C4-2B (cell line): ENCODE results near the gene VSIG8.

Experiments
- H3K27ac ChIP-seq: fragments of 450-650 bp; 2 replicates; pipeline ENCODE4 v1.5.1; 2017
- ZFX ChIP-seq: fragments of 450-650 bp; IDR thresholded peaks from 2 replicates; pipeline ENCODE4 v1.6.1; 2017
- TF ChIP-seq, protein P1 (sequence below): fragments of 450-650 bp; conservative IDR thresholded peaks from 2 replicates; pipeline ENCODE4 v1.5.1; 2017; ENCODE audit warnings: mild to moderate bottlenecking

VSIG8 gene

DNA sequence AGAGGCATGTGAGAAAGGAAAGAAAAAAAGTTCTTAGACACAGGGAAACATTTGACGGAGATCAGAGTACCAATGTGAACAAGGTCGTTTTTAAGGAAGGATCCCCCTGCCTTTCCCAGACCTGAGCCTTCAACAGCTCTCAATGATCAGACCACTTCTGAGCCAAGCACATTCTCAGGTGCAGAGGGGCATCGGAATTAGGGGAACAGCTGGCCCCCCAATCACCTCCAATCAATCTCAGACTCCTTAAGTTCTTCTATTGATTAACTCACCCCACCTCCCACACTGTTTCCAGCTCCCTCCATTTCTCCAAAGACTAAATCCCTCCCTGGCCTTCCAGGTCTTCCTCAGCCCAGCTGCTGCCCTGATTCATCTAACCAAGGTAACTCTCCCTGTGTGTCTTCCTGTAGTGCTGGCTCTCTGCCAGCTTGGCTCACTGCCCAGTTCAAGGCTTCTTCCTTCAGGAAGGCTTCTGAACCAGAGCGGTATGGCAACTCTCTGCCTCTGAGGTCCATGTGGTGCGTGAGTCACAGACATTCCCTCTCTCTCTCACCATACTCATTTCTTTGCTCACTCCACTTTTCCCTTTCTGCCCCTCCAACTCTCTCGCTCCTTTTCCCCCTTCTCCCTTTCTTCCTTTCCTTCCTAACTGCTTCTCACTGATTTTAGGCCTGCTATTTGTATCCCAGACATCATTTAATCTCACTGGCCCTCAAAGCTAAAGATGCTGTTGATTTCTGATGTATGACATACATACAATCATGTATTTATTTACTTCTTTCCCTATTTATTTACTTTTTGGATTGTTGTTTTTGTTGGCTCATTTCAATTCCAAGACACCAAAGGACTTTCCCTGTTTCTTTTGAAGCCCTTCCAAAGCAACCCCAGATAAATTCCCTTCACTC, 19.4 kb upstream of the VSIG8 start:
- TF ChIP-seq ZFX: no peak
- TF ChIP-seq, protein P1, sequence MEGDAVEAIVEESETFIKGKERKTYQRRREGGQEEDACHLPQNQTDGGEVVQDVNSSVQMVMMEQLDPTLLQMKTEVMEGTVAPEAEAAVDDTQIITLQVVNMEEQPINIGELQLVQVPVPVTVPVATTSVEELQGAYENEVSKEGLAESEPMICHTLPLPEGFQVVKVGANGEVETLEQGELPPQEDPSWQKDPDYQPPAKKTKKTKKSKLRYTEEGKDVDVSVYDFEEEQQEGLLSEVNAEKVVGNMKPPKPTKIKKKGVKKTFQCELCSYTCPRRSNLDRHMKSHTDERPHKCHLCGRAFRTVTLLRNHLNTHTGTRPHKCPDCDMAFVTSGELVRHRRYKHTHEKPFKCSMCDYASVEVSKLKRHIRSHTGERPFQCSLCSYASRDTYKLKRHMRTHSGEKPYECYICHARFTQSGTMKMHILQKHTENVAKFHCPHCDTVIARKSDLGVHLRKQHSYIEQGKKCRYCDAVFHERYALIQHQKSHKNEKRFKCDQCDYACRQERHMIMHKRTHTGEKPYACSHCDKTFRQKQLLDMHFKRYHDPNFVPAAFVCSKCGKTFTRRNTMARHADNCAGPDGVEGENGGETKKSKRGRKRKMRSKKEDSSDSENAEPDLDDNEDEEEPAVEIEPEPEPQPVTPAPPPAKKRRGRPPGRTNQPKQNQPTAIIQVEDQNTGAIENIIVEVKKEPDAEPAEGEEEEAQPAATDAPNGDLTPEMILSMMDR: no peak
- 0 out of 2 replicates have a peak overlapping the region, but pooled peaks have one; percentile 2 for H3K27ac ChIP-seq

- TF ChIP-seq, protein P1: no peak
- no peak for TF ChIP-seq ZFX
- H3K27ac ChIP-seq: no peak overlapping the region
Measured at GRCh38 chr1:159880430-159880829, 18.0 kb upstream of the VSIG8 start.

GRCh38 chr1:159879977-159880376, 17.5 kb upstream of the VSIG8 start:
- H3K27ac ChIP-seq: no peak overlapping the region

DNA sequence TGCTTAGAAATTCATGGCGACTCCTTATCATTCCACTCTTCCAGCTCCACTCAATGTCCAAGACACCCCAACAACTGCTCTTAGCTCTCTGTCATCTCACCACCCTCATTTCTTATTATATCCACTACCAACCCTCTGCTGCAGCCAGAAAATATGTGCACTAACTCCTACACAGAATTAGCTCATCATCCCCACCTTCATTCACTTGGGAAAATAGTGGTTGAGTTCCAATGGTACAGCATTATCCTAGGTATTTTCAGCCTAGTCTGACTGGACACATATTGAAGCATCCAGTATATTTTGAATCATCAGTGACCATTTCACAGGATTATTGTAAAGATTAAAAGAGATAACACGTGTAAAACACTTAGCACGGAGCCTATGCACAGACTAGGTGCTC, 16.7 kb upstream of the VSIG8 start:
- no peak overlapping the region for H3K27ac ChIP-seq
- TF ChIP-seq, protein P1: no peak
- no peak for TF ChIP-seq ZFX

More at GRCh38 chr1:159879977-159880376, 17.5 kb upstream of the VSIG8 start:
- no peak for TF ChIP-seq ZFX
- TF ChIP-seq, protein P1: no peak

DNA sequence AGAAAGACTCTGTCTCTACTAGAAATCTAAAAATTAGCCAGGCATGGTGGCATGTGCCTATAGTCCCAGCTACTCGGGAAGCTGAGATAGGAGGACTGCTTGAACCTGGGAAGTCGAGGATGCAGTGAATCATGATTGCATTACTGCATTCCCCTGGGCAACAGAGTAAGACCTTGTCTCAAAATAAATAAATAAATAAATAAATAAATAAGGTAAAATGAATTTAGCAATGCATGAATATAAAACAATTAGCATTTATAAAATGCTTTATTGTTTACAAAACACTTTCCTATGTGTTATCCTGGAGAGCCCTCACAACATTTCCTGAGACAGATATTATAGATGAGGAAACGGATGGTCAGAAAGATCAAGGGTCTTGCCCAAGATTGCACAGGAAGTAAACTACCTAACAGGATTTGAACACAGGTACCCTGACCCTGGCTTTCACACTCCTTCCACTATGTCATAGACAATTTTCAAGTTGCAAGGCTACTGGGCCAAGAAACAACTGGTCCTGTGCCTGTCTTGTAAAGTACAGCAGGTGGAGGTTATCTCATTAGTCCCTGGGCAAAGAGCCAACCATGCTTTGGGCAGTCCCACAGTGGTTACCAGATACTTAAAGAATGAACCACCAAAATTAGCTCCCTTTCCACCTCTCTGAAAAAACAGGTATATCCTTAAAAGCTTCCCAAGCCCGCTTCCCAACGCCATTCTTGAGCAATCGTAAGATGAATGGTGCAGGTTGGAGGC, 15.4 kb upstream of the VSIG8 start:
- no peak overlapping the region for H3K27ac ChIP-seq
- TF ChIP-seq, protein P1: no peak
- TF ChIP-seq ZFX: no peak

DNA sequence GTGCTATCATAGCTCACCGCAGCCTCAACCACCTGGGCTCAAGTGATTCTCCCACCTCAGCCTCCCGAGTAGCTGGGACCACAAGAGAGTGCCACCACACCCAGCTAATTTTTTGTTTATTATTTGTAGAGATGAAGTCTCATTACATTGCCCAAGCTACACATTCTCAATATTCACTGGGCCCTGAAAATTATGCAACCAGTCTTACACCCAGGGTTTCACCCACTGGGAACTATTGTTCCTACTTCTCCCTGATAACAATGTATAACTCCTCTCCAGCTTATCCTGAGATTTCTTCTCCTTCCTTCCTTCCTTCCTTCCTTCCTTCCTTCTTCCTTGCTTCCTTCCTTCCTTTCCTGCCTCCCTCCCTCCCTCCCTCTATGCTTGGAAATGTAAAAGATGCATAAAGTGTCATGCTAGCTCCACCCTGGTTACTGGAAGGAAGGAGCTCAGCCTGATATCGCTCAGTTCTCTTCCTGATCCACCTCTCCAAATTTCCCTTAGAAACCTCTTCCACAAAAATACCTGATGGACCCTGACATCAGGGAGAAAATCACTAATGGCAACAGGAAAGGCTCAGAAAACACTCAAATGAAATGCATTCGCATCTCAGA, 11.2 kb upstream of the VSIG8 start:
- TF ChIP-seq, protein P1: no peak
- TF ChIP-seq ZFX: no peak
- H3K27ac ChIP-seq: no peak overlapping the region
